GM23338 (cell line): ENCODE results near the gene NPAS3. TPM values are rescaled to one million over a fixed set of nuclear protein-coding genes. Genes with fewer than 3 reads are reported as not detected.

Experiments
- ATAC-seq: fragments of 200-7000 bp; cut with Tn5 transposase; 3 replicates; pipeline ENCODE4 v1.9.1; 2020
- DNase-seq: peaks from one replicate; pipeline ENCODE4 v3.0.0-alpha.2; 2015; ENCODE audit warnings: low spot score
- H2AFZ ChIP-seq: fragments of 200-600 bp; sonication (generic); 2 replicates; pipeline ENCODE4 v1.8.0; 2016; ENCODE audit warnings: antibody characterized with exemption, mild to moderate bottlenecking, moderate library complexity
- H3F3A ChIP-seq: fragments of 200-600 bp; sonication (generic); replicated peaks from 2 replicates; pipeline ENCODE4 v1.8.0; 2017; ENCODE audit warnings: antibody characterized with exemption, mixed run types, low read depth
- H3K27ac ChIP-seq: fragments of 200-600 bp; sonication (generic); 2 replicates; pipeline ENCODE4 v1.6.1; 2016; ENCODE audit warnings: low read depth
- H3K27me3 ChIP-seq: fragments of 200-600 bp; sonication (generic); 2 replicates; pipeline ENCODE4 v1.8.0; 2016; ENCODE audit warnings: mild to moderate bottlenecking, mixed run types, moderate library complexity; ENCODE audit not compliant: insufficient read depth
- H3K36me3 ChIP-seq: fragments of 200-600 bp; sonication (generic); 2 replicates; pipeline ENCODE4 v1.8.0; 2016; ENCODE audit warnings: mild to moderate bottlenecking; ENCODE audit not compliant: insufficient read depth
- H3K4me1 ChIP-seq: fragments of 200-600 bp; sonication (generic); 2 replicates; pipeline ENCODE4 v1.8.0; 2016; ENCODE audit warnings: mild to moderate bottlenecking, moderate library complexity; ENCODE audit not compliant: insufficient read depth
- H3K4me2 ChIP-seq: fragments of 200-600 bp; sonication (generic); 2 replicates; pipeline ENCODE4 v1.7.1; 2017; ENCODE audit warnings: mixed run types
- H3K4me3 ChIP-seq: fragments of 200-600 bp; sonication (generic); 2 replicates; pipeline ENCODE4 v1.6.1; 2016; ENCODE audit warnings: mixed run types
- H3K79me2 ChIP-seq: fragments of 200-600 bp; sonication (generic); replicated peaks from 2 replicates; pipeline ENCODE4 v1.8.0; 2017; ENCODE audit warnings: mild to moderate bottlenecking; ENCODE audit not compliant: insufficient read depth
- H3K9me2 ChIP-seq: fragments of 200-600 bp; sonication (generic); 2 replicates; pipeline ENCODE4 v1.8.0; 2017; ENCODE audit not compliant: insufficient read depth
- H4K20me1 ChIP-seq: fragments of 200-600 bp; sonication (generic); replicated peaks from 2 replicates; pipeline ENCODE4 v1.8.0; 2017; ENCODE audit warnings: mild to moderate bottlenecking; ENCODE audit not compliant: insufficient read depth
- H3K27ac Mint-ChIP-seq: 2 replicates; pipeline ENCODE4 v1.8.0; 2020; ENCODE audit warnings: inconsistent platforms, mild to moderate bottlenecking, moderate library complexity, mixed read lengths
- H3K27me3 Mint-ChIP-seq: 3 replicates; pipeline ENCODE4 v1.8.0; 2022; ENCODE audit warnings: low read depth, mild to moderate bottlenecking, moderate library complexity, mixed read lengths, inconsistent platforms; ENCODE audit not compliant: insufficient read depth, poor library complexity
- H3K36me3 Mint-ChIP-seq: 3 replicates; pipeline ENCODE4 v1.8.0; 2021; ENCODE audit warnings: low read depth, mild to moderate bottlenecking, inconsistent platforms, moderate library complexity, mixed read lengths
- H3K4me1 Mint-ChIP-seq: 3 replicates; pipeline ENCODE4 v1.8.0; 2020; ENCODE audit warnings: mild to moderate bottlenecking, inconsistent platforms, mixed read lengths
- H3K4me3 Mint-ChIP-seq: 3 replicates; pipeline ENCODE4 v1.8.0; 2021; ENCODE audit warnings: moderate library complexity, mild to moderate bottlenecking, inconsistent platforms, mixed read lengths
- H3K9me3 Mint-ChIP-seq: 3 replicates; pipeline ENCODE4 v1.8.0; 2020; ENCODE audit warnings: moderate library complexity, mild to moderate bottlenecking, inconsistent platforms, mixed read lengths
- CREB1 ChIP-seq: fragments of 250-450 bp; sonication (Bioruptor Pico); IDR thresholded peaks from 2 replicates; pipeline ENCODE4 v1.5.0; 2020; ENCODE audit warnings: low read depth, mild to moderate bottlenecking, moderate library complexity
- EZH2 ChIP-seq: fragments of 200-600 bp; sonication (generic); IDR thresholded peaks from one replicate; pipeline ENCODE4 v1.8.0; 2017; ENCODE audit warnings: antibody characterized with exemption, mild to moderate bottlenecking, low read depth; ENCODE audit not compliant: unreplicated experiment
- EZH2phosphoT487 ChIP-seq: fragments of 200-600 bp; sonication (generic); IDR thresholded peaks from one replicate; pipeline ENCODE4 v1.8.1; 2018; ENCODE audit warnings: antibody characterized with exemption; ENCODE audit not compliant: unreplicated experiment
- JUNB ChIP-seq: IDR thresholded peaks from one replicate; pipeline ENCODE4 v1.6.1; 2016; ENCODE audit warnings: antibody characterized with exemption; ENCODE audit not compliant: unreplicated experiment
- NANOG ChIP-seq: IDR thresholded peaks from 2 replicates; pipeline ENCODE4 v1.6.1; 2016; ENCODE audit warnings: antibody characterized with exemption, borderline replicate concordance
- POLR2AphosphoS5 ChIP-seq: IDR thresholded peaks from 2 replicates; pipeline ENCODE4 v1.6.1; 2016; ENCODE audit warnings: antibody characterized with exemption, low read depth
- STAT1 ChIP-seq: IDR thresholded peaks from one replicate; pipeline ENCODE4 v1.6.1; 2016; ENCODE audit warnings: antibody characterized with exemption; ENCODE audit not compliant: unreplicated experiment
- ZNF114 ChIP-seq: fragments of 250-450 bp; sonication (Bioruptor Pico); IDR thresholded peaks from 2 replicates; pipeline ENCODE4 v1.5.0; 2020; ENCODE audit warnings: mild to moderate bottlenecking, moderate library complexity
- ZNF331 ChIP-seq: fragments of 250-450 bp; sonication (Bioruptor Pico); IDR thresholded peaks from 2 replicates; pipeline ENCODE4 v1.5.0; 2020; ENCODE audit warnings: low read depth, mild to moderate bottlenecking, moderate library complexity
- polyA plus RNA-seq: library from polyadenylated mRNA; unstranded; fragments of >200 nt; fragmentation: Nextera tagmentation; extraction: Ambion mirVana; gene quantifications from 2 replicates; pipeline ENCODE4 v1.2.1, GENCODE V29; 2016
- total RNA-seq: library from RNA; depleted of rRNA; stranded (reverse); fragments of >200 nt; shearing (Covaris generic); gene quantifications from 2 replicates; pipeline ENCODE4 v1.2.3, GENCODE V29; 2014
- TF ChIP-seq, protein P1 (sequence below): fragments of 250-450 bp; sonication (Bioruptor Pico); IDR thresholded peaks from 2 replicates; pipeline ENCODE4 v1.5.0; 2020; ENCODE audit warnings: mild to moderate bottlenecking, moderate library complexity
- TF ChIP-seq, protein P2 (sequence below): IDR thresholded peaks from one replicate; pipeline ENCODE4 v1.6.1; 2018; ENCODE audit warnings: antibody characterized with exemption; ENCODE audit not compliant: unreplicated experiment
- TF ChIP-seq, protein P3 (sequence below): IDR thresholded peaks from 2 replicates; pipeline ENCODE4 v1.6.1; 2016; ENCODE audit warnings: antibody characterized with exemption
- TF ChIP-seq, protein P4 (sequence below), 2 experiments: fragments of 200-600 bp in 1 of 2; sonication (generic) in 1 of 2; conservative IDR thresholded peaks; 2 replicates each; pipeline versions ENCODE4 v1.5.1 to v1.6.1; 2016 to 2017; ENCODE audit warnings: antibody characterized with exemption in 2 of 2, low read depth in 2 of 2, mild to moderate bottlenecking in 2 of 2, moderate library complexity in 1 of 2

The NPAS3 gene
- total and polyA plus RNA-seq, 2 experiments from 2014 or later = 0.17 to 0.19 TPM

DNA sequence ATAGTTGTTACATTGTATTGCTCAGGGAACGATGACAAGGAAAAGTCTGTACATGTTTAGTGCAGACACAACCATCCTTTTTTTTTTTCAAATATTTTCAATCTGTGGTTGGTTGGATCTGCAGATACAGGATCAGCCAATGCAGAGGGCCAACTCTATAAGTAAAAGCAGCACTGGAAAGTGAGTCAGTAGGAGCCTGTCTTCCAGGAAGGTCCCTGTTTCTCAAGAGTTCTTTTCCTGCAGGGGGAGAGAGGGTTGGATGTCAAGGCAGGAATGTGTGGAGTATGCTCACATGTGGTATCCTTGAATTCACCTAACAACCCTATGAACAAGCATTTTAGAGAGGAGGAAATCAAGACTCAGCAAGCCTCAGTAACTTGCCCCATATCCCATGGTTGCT, 409.1 kb downstream of the NPAS3 start:
- H3F3A ChIP-seq = no peaks in the 10 kb centered on the region
- H3K4me1 ChIP-seq = peaks cover 24% of the 10 kb centered on the region
- Mint-ChIP-seq H3K27me3 (no peaks in the 10 kb centered on the region), H3K27ac (no peak overlapping the region), H3K36me3 (no peaks in the 10 kb centered on the region), H3K4me1 (peaks cover 34% of the 10 kb centered on the region), H3K9me3 (no peaks in the 10 kb centered on the region), H3K4me3 (no peak overlapping the region)
- no peak for ATAC-seq
- no peaks in the 10 kb centered on the region for H3K36me3 ChIP-seq
- H4K20me1 ChIP-seq = no peaks in the 10 kb centered on the region
- H3K27ac ChIP-seq = no peak overlapping the region
- H3K27me3 ChIP-seq = no peaks in the 10 kb centered on the region
- H3K9me2 ChIP-seq = no peaks in the 10 kb centered on the region
- no peaks in the 10 kb centered on the region for H3K79me2 ChIP-seq
- no peak overlapping the region for H2AFZ ChIP-seq
- no peak for DNase-seq
- no peak overlapping the region for H3K4me2 ChIP-seq
- TF ChIP-seq, protein P1, sequence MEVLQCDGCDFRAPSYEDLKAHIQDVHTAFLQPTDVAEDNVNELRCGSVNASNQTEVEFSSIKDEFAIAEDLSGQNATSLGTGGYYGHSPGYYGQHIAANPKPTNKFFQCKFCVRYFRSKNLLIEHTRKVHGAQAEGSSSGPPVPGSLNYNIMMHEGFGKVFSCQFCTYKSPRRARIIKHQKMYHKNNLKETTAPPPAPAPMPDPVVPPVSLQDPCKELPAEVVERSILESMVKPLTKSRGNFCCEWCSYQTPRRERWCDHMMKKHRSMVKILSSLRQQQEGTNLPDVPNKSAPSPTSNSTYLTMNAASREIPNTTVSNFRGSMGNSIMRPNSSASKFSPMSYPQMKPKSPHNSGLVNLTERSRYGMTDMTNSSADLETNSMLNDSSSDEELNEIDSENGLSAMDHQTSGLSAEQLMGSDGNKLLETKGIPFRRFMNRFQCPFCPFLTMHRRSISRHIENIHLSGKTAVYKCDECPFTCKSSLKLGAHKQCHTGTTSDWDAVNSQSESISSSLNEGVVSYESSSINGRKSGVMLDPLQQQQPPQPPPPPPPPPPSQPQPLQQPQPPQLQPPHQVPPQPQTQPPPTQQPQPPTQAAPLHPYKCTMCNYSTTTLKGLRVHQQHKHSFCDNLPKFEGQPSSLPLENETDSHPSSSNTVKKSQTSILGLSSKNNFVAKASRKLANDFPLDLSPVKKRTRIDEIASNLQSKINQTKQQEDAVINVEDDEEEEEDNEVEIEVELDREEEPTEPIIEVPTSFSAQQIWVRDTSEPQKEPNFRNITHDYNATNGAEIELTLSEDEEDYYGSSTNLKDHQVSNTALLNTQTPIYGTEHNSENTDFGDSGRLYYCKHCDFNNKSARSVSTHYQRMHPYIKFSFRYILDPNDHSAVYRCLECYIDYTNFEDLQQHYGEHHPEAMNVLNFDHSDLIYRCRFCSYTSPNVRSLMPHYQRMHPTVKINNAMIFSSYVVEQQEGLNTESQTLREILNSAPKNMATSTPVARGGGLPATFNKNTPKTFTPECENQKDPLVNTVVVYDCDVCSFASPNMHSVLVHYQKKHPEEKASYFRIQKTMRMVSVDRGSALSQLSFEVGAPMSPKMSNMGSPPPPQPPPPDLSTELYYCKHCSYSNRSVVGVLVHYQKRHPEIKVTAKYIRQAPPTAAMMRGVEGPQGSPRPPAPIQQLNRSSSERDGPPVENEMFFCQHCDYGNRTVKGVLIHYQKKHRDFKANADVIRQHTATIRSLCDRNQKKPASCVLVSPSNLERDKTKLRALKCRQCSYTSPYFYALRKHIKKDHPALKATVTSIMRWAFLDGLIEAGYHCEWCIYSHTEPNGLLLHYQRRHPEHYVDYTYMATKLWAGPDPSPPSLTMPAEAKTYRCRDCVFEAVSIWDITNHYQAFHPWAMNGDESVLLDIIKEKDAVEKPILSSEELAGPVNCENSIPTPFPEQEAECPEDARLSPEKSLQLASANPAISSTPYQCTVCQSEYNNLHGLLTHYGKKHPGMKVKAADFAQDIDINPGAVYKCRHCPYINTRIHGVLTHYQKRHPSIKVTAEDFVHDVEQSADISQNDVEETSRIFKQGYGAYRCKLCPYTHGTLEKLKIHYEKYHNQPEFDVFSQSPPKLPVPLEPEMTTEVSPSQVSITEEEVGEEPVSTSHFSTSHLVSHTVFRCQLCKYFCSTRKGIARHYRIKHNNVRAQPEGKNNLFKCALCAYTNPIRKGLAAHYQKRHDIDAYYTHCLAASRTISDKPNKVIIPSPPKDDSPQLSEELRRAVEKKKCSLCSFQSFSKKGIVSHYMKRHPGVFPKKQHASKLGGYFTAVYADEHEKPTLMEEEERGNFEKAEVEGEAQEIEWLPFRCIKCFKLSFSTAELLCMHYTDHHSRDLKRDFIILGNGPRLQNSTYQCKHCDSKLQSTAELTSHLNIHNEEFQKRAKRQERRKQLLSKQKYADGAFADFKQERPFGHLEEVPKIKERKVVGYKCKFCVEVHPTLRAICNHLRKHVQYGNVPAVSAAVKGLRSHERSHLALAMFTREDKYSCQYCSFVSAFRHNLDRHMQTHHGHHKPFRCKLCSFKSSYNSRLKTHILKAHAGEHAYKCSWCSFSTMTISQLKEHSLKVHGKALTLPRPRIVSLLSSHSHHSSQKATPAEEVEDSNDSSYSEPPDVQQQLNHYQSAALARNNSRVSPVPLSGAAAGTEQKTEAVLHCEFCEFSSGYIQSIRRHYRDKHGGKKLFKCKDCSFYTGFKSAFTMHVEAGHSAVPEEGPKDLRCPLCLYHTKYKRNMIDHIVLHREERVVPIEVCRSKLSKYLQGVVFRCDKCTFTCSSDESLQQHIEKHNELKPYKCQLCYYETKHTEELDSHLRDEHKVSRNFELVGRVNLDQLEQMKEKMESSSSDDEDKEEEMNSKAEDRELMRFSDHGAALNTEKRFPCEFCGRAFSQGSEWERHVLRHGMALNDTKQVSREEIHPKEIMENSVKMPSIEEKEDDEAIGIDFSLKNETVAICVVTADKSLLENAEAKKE = no peak
- no peak for TF ChIP-seq NANOG
- TF ChIP-seq, protein P2, sequence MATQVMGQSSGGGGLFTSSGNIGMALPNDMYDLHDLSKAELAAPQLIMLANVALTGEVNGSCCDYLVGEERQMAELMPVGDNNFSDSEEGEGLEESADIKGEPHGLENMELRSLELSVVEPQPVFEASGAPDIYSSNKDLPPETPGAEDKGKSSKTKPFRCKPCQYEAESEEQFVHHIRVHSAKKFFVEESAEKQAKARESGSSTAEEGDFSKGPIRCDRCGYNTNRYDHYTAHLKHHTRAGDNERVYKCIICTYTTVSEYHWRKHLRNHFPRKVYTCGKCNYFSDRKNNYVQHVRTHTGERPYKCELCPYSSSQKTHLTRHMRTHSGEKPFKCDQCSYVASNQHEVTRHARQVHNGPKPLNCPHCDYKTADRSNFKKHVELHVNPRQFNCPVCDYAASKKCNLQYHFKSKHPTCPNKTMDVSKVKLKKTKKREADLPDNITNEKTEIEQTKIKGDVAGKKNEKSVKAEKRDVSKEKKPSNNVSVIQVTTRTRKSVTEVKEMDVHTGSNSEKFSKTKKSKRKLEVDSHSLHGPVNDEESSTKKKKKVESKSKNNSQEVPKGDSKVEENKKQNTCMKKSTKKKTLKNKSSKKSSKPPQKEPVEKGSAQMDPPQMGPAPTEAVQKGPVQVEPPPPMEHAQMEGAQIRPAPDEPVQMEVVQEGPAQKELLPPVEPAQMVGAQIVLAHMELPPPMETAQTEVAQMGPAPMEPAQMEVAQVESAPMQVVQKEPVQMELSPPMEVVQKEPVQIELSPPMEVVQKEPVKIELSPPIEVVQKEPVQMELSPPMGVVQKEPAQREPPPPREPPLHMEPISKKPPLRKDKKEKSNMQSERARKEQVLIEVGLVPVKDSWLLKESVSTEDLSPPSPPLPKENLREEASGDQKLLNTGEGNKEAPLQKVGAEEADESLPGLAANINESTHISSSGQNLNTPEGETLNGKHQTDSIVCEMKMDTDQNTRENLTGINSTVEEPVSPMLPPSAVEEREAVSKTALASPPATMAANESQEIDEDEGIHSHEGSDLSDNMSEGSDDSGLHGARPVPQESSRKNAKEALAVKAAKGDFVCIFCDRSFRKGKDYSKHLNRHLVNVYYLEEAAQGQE = no peak
- no peak for TF ChIP-seq POLR2AphosphoS5
- TF ChIP-seq CREB1 (CRISPR knock-in tag) = no peak
- TF ChIP-seq JUNB = no peak
- TF ChIP-seq, protein P3, sequence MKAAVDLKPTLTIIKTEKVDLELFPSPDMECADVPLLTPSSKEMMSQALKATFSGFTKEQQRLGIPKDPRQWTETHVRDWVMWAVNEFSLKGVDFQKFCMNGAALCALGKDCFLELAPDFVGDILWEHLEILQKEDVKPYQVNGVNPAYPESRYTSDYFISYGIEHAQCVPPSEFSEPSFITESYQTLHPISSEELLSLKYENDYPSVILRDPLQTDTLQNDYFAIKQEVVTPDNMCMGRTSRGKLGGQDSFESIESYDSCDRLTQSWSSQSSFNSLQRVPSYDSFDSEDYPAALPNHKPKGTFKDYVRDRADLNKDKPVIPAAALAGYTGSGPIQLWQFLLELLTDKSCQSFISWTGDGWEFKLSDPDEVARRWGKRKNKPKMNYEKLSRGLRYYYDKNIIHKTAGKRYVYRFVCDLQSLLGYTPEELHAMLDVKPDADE = no peak
- TF ChIP-seq STAT1 = no peak
- TF ChIP-seq ZNF331 = no peak
- TF ChIP-seq ZNF114 (CRISPR knock-in tag) = no peak
- TF ChIP-seq, protein P4, sequence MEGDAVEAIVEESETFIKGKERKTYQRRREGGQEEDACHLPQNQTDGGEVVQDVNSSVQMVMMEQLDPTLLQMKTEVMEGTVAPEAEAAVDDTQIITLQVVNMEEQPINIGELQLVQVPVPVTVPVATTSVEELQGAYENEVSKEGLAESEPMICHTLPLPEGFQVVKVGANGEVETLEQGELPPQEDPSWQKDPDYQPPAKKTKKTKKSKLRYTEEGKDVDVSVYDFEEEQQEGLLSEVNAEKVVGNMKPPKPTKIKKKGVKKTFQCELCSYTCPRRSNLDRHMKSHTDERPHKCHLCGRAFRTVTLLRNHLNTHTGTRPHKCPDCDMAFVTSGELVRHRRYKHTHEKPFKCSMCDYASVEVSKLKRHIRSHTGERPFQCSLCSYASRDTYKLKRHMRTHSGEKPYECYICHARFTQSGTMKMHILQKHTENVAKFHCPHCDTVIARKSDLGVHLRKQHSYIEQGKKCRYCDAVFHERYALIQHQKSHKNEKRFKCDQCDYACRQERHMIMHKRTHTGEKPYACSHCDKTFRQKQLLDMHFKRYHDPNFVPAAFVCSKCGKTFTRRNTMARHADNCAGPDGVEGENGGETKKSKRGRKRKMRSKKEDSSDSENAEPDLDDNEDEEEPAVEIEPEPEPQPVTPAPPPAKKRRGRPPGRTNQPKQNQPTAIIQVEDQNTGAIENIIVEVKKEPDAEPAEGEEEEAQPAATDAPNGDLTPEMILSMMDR (conservative IDR thresholded peaks at IDR 0.05; ENCODE audit: low read depth in 2 of 2) = no peak
- TF ChIP-seq EZH2 = no peak
- TF ChIP-seq EZH2phosphoT487 = no peak
- H3K4me3 ChIP-seq = no peak overlapping the region
